AG04449 (cell line): Measurements from ENCODE around the gene RHBDF2.

Experiments
- CTCF ChIA-PET: fragments of 350-600 bp; formaldehyde crosslinking; extraction: SDS; loops from one replicate; lab custom pipeline; 2021; ENCODE audit warnings: antibody characterized with exemption; lab: Yijun Ruan, JAX
- POLR2A ChIA-PET: fragments of 400-600, 350-600 bp; formaldehyde crosslinking; extraction: SDS; loops from one replicate; lab custom pipeline; 2020; ENCODE audit warnings: antibody characterized with exemption, inconsistent platforms; lab: Yijun Ruan, JAX
- DNase-seq: peaks from one replicate; pipeline ENCODE4 v3.0.0-alpha.2; 2010; ENCODE audit warnings: low read depth, low spot score
- H3K4me3 ChIP-seq: 2 replicates; pipeline ENCODE4 v1.5.1; 2011; ENCODE audit warnings: low read depth, mild to moderate bottlenecking, control low read depth, low read length
- TF ChIP-seq, protein P1 (sequence below): IDR thresholded peaks from one replicate; pipeline ENCODE4 v1.5.1; 2011; ENCODE audit warnings: mild to moderate bottlenecking, moderate library complexity, low read length, control low read depth, inconsistent platforms; ENCODE audit not compliant: insufficient read depth; ENCODE audit errors: missing control alignments

RHBDF2 gene

GRCh38 chr17:76531486-76532038 is 30.3 kb upstream of the RHBDF2 start:
- no peak for DNase-seq
- POLR2A ChIA-PET = no interaction called here
- TF ChIP-seq, protein P1, sequence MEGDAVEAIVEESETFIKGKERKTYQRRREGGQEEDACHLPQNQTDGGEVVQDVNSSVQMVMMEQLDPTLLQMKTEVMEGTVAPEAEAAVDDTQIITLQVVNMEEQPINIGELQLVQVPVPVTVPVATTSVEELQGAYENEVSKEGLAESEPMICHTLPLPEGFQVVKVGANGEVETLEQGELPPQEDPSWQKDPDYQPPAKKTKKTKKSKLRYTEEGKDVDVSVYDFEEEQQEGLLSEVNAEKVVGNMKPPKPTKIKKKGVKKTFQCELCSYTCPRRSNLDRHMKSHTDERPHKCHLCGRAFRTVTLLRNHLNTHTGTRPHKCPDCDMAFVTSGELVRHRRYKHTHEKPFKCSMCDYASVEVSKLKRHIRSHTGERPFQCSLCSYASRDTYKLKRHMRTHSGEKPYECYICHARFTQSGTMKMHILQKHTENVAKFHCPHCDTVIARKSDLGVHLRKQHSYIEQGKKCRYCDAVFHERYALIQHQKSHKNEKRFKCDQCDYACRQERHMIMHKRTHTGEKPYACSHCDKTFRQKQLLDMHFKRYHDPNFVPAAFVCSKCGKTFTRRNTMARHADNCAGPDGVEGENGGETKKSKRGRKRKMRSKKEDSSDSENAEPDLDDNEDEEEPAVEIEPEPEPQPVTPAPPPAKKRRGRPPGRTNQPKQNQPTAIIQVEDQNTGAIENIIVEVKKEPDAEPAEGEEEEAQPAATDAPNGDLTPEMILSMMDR = no peak
- CTCF ChIA-PET = interaction anchor here (1.3 to 4.7 kb wide), 3 partner anchors 8 to 14 kb away, joined by 4 to 46 read pairs (median 5); partner anchors contain the start of gene PRCD
- no peak overlapping the region for H3K4me3 ChIP-seq

DNA sequence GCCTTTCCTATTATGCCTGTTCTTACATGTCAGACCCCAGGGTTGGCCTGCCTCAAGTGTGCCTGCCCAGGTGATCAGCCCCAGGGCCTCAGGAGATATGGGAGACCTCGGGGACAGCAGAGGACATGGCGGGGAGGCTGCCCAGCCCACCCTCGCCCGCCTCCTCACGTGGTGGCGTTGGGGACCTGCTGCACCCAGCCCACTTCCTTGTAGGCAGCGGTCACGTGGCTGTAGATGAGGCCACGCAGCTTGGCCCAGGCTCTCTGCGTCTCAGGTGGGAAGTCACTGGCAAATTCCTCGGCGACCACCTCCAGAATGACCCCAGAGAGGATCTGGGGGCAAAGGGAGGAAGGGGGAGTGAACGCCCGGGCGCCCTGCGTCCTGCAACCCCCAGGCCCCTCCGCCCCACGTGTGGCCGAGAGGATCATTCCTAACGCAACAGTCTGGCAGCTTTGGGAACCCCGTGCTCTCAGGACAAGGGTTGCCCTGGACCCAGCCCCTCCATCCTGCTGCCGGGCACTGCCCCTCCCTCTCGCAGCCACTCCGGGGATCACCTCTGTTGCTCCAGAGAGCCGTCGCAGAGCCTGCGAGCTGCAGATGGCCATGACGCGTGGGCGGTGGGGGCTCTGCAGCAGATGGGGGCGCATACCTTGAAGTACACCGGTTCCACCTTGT is 29.7 kb upstream of the RHBDF2 start:
- CTCF ChIA-PET = interaction anchor here (1.2 to 4.7 kb wide), 8 partner anchors 8 to 180 kb away, joined by 4 to 46 read pairs (median 8); partner anchors contain the start of genes MXRA7 and PRCD
- no peak for DNase-seq
- no peak overlapping the region for H3K4me3 ChIP-seq
- TF ChIP-seq, protein P1 = no peak
- POLR2A ChIA-PET = interaction anchor here (1.0 kb wide), 1 partner anchor 31 kb away, joined by 3 read pairs; no protein-coding TSS in a partner anchor

DNA sequence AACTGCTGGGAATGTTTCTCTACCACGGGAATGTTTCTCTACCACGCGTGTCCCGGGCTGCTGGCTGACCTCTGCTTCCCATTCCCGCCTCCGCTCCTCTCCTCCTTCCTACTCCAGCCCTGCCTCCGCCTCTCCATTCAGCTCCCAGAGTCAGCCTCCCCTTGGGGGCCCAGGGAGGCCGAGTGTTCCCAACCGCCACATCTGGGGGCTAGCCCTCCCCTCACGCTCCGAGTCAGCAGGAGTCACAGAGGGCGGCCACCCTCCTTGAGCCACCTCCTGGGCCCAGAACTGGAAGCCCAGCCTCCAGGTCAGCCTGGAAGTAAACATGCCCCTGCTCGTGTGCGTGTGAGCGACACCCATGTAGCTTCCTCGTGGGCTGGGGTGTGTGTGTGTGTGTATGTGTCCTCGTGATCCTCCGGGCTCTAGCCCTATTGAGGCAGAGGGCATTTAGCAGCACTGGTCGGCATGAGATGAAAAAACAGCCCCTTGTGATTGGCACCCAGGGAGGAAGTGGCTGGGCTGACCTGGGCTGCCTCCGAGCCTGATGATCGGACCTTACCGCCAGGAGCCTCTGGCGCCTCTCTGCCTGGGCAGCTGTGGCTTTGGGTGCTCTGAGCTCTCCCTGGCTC is 29.0 kb upstream of the RHBDF2 start:
- POLR2A ChIA-PET = interaction anchor here (1.0 to 1.7 kb wide), 2 partner anchors 16 to 32 kb away, joined by 3 to 7 read pairs; no protein-coding TSS in a partner anchor
- TF ChIP-seq, protein P1 = no peak

GRCh38 chr17:76529224-76530094 is 28.2 kb upstream of the RHBDF2 start:
- TF ChIP-seq, protein P1 = no peak
- ChIA-PET POLR2A (interaction anchor here (0.6 to 1.7 kb wide), 3 partner anchors 17 to 34 kb away, joined by 3 to 7 read pairs (median 3); no protein-coding TSS in a partner anchor), CTCF (interaction anchor here (0.6 to 4.7 kb wide), 12 partner anchors 10 to 791 kb away, joined by 3 to 46 read pairs (median 8); partner anchors contain the start of genes MXRA7 and PRCD)
- H3K4me3 ChIP-seq = no peak overlapping the region
- no peak for DNase-seq

More for the DNA sequence above, 29.0 kb upstream of the RHBDF2 start:
- DNase-seq = no peak
- CTCF ChIA-PET = interaction anchor here (0.6 to 4.7 kb wide), 9 partner anchors 10 to 790 kb away, joined by 3 to 46 read pairs (median 10); partner anchors contain the start of genes MXRA7 and PRCD
- H3K4me3 ChIP-seq = no peak overlapping the region

DNA sequence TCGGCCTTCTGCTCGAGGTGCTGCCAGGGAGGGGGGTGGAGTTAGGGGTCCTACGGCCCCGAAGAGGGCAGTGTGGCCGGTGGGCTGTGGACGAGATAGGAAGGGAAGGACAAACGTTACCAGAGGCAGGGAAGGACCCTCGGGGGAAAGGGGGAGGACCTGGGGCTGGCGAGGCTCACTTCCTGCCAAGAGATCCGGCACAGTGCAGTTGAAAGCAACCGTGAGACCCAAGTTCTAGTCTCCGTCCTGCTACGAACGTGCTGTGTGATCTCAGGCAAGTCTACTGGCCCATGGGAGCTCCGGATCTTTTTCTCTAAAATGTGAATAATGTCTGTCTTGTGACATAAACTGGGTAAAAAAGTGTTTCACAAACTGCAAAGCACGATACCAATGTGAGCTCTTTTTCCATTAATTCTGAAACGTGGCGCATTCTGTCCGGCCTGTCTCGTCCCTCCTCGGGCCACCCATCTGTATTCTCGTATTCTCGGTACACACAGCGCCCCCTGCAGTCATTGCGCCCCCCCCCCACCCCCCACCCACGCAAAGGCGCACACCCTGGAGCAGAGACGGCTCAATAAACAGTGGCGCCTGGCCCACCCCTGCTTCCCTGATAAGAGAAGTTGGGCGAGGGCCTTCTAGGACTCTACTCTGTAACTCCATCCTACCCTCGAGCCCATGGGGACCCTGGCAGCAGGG is 27.5 kb upstream of the RHBDF2 start:
- TF ChIP-seq, protein P1 = no peak
- ChIA-PET POLR2A (interaction anchor here (0.6 to 1.7 kb wide), 2 partner anchors 18 to 35 kb away, joined by 3 to 7 read pairs; no protein-coding TSS in a partner anchor), CTCF (interaction anchor here (1.0 to 4.7 kb wide), 15 partner anchors 9 to 186 kb away, joined by 3 to 46 read pairs (median 7); partner anchors contain the start of genes MXRA7 and PRCD)
- no peak for DNase-seq
- no peak overlapping the region for H3K4me3 ChIP-seq
